ENCODE measurements around the gene FYCO1. TPM values are rescaled to one million over a fixed set of nuclear protein-coding genes. Genes with fewer than 3 reads are reported as not detected.
"Not testable (repeated sequence)": the region's sequence is repeated elsewhere in the genome, so short reads cannot be mapped to it uniquely, and the experiment has no call there.

FYCO1 gene
- total RNA-seq, 1 experiment from 2014 or later: 15.4 TPM

- POLR2A ChIA-PET (ENCODE audit: unreplicated experiment): no interaction called here
- TF ChIP-seq, protein P1, sequence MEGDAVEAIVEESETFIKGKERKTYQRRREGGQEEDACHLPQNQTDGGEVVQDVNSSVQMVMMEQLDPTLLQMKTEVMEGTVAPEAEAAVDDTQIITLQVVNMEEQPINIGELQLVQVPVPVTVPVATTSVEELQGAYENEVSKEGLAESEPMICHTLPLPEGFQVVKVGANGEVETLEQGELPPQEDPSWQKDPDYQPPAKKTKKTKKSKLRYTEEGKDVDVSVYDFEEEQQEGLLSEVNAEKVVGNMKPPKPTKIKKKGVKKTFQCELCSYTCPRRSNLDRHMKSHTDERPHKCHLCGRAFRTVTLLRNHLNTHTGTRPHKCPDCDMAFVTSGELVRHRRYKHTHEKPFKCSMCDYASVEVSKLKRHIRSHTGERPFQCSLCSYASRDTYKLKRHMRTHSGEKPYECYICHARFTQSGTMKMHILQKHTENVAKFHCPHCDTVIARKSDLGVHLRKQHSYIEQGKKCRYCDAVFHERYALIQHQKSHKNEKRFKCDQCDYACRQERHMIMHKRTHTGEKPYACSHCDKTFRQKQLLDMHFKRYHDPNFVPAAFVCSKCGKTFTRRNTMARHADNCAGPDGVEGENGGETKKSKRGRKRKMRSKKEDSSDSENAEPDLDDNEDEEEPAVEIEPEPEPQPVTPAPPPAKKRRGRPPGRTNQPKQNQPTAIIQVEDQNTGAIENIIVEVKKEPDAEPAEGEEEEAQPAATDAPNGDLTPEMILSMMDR (conservative IDR thresholded peaks at IDR 0.05; ENCODE audit: low read depth, low read length): no peak
- TF ChIP-seq EZH2 (IDR thresholded peaks at IDR 0.05; ENCODE audit: low read length, unreplicated experiment): no peak
- TF ChIP-seq EZH2phosphoT487 (IDR thresholded peaks at IDR 0.05; ENCODE audit: borderline replicate concordance, low read length): no peak
- no peak overlapping the region for H3K4me2 ChIP-seq (ENCODE audit: low read length)
- no peaks in the 10 kb centered on the region for H4K20me1 ChIP-seq (ENCODE audit: low read length)
- no TSS peak for BruUV-seq (replicated peaks)
- peaks cover 2% of the 10 kb centered on the region; the same call in 1 of the 2 replicates for H3K4me1 ChIP-seq (ENCODE audit: insufficient read depth, low read length)
- no peaks in the 10 kb centered on the region for H3K9me3 ChIP-seq (ENCODE audit: low read length)
- no peak overlapping the region for H2AFZ ChIP-seq (ENCODE audit: low read length)
- intact Hi-C loops (cut with micrococcal nuclease): no loop called here
- no peak overlapping the region for H3K9ac ChIP-seq (ENCODE audit: low read length)
- H3K4me3 ChIP-seq (ENCODE audit: low read length): no peak overlapping the region
- no peaks in the 10 kb centered on the region for H3K27me3 ChIP-seq (ENCODE audit: low read length)
- no peaks in the 10 kb centered on the region for H3K9me2 ChIP-seq (replicated peaks; ENCODE audit: low read length)
- CTCF ChIA-PET: no interaction called here
- no peak overlapping the region for H3K27ac ChIP-seq (ENCODE audit: low read length)
- ATAC-seq (no peak), DNase-seq (no peak)
- no peaks in the 10 kb centered on the region for H3K36me3 ChIP-seq (ENCODE audit: low read depth, low read length)
- H3K79me2 ChIP-seq (ENCODE audit: low read length): no peaks in the 10 kb centered on the region
- H3F3A ChIP-seq (ENCODE audit: low read length, unreplicated experiment): no peaks in the 10 kb centered on the region
These were observed 5.6 kb upstream of the FYCO1 start for GRCh38 chr3:46001178-46001577.

DNA sequence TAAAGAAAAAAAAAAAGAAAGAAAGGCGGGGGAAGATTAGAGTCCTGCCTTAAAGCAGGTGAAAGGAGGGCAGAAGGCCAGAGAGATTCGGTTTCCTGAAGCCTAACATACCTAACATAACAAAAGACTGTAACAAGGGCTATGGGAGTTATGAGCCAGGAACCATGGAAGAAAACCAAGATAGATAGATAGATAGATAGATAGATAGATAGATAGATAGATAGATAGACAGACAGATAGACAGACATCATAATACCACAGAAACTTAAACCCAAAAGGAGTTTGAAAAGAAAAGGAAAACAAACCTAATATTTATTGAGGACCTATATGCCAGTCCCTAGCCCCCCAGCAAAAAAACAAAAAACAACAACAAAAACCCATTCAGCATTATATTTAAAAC is 2.3 kb upstream of the FYCO1 start:
- no peaks in the 10 kb centered on the region for H3K9me3 ChIP-seq (ENCODE audit: low read length)
- no peaks in the 10 kb centered on the region for H3K9me2 ChIP-seq (replicated peaks; ENCODE audit: low read length)
- DNase-seq (no peak), ATAC-seq (no peak)
- H3K4me3 ChIP-seq (ENCODE audit: low read length): no peak overlapping the region
- no peak overlapping the region for H3K27ac ChIP-seq (ENCODE audit: low read length)
- no peak overlapping the region for H2AFZ ChIP-seq (ENCODE audit: low read length)
- ChIA-PET CTCF (no interaction called here), POLR2A (ENCODE audit: unreplicated experiment) (no interaction called here)
- H3K4me2 ChIP-seq (ENCODE audit: low read length): no peak overlapping the region
- intact Hi-C loops (cut with micrococcal nuclease): no loop called here
- peaks cover 19% of the 10 kb centered on the region for H3K4me1 ChIP-seq (ENCODE audit: insufficient read depth, low read length)
- TF ChIP-seq EZH2 (IDR thresholded peaks at IDR 0.05; ENCODE audit: low read length, unreplicated experiment): no peak
- no peak for TF ChIP-seq EZH2phosphoT487 (IDR thresholded peaks at IDR 0.05; ENCODE audit: borderline replicate concordance, low read length)
- TF ChIP-seq, protein P1 (conservative IDR thresholded peaks at IDR 0.05; ENCODE audit: low read depth, low read length): no peak
- H3F3A ChIP-seq (ENCODE audit: low read length, unreplicated experiment): no peaks in the 10 kb centered on the region
- H4K20me1 ChIP-seq (ENCODE audit: low read length): no peaks in the 10 kb centered on the region
- H3K36me3 ChIP-seq (ENCODE audit: low read depth, low read length): no peaks in the 10 kb centered on the region
- peaks cover 19% of the 10 kb centered on the region for H3K79me2 ChIP-seq (ENCODE audit: low read length)
- H3K27me3 ChIP-seq (ENCODE audit: low read length): no peaks in the 10 kb centered on the region
- no peak overlapping the region for H3K9ac ChIP-seq (ENCODE audit: low read length)
- no TSS peak for BruUV-seq (replicated peaks)

DNA sequence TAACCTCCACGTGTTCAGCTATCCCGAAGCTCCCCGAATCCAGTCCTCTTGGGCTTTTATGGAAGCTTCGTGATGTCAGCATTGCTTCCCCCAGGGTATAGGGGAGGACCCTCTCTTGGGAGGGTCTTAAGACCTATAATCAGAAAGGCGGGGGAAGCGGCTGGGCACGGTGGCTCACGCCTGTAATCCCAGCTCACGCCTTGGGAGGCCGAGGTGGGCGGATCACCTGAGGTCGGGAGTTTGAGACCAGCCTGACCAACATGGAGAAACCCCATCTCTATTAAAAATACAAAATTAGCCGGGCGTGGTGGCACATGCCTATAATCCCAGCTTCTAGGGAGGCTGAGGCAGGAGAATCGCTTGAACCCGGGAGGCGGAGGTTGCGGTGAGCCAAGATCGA is 1.9 kb upstream of the FYCO1 start:
- H3F3A ChIP-seq (ENCODE audit: low read length, unreplicated experiment); H2AFZ ChIP-seq (ENCODE audit: low read length); H3K27ac ChIP-seq (ENCODE audit: low read length); H4K20me1 ChIP-seq (ENCODE audit: low read length); H3K9me3 ChIP-seq (ENCODE audit: low read length); CTCF ChIA-PET; POLR2A ChIA-PET (ENCODE audit: unreplicated experiment); ATAC-seq; H3K9ac ChIP-seq (ENCODE audit: low read length); H3K9me2 ChIP-seq (replicated peaks; ENCODE audit: low read length); BruUV-seq (replicated peaks); DNase-seq; H3K27me3 ChIP-seq (ENCODE audit: low read length); H3K4me2 ChIP-seq (ENCODE audit: low read length); intact Hi-C loops (cut with micrococcal nuclease); H3K36me3 ChIP-seq (ENCODE audit: low read depth, low read length); H3K4me3 ChIP-seq (ENCODE audit: low read length): not testable (repeated sequence)
- Histone ChIP-seq H3K79me2 (ENCODE audit: low read length) (peaks cover 23% of the 10 kb centered on the region), H3K4me1 (ENCODE audit: insufficient read depth, low read length) (peaks cover 19% of the 10 kb centered on the region)

Measured in PC-3 (cell line).